Measurements from ENCODE around the gene STXBP6.

- TF ChIP-seq EZH2phosphoT487 (IDR thresholded peaks at IDR 0.05; ENCODE audit: borderline replicate concordance, low read length) (no peak), CTCF (IDR thresholded peaks at IDR 0.05; ENCODE audit: low read depth, low read length, poor library complexity, severe bottlenecking) (no peak)
Observed at GRCh38 chr14:25033358-25033757, 16.6 kb downstream of the STXBP6 start.
